Keratinocyte (primary cell): ENCODE results near the gene ARL6IP4.

ENCODE experiments used
- EZH2 ChIP-seq: IDR thresholded peaks from one replicate; pipeline ENCODE4 v1.6.1; 2012; ENCODE audit warnings: inconsistent platforms, mild to moderate bottlenecking, low read length, moderate library complexity
- TF ChIP-seq, protein P1 (sequence below), 3 experiments: IDR thresholded peaks in 1 of 3; conservative IDR thresholded peaks in 1 of 3; optimal IDR thresholded peaks in 1 of 3; 2 replicates in 2 of 3; 3 replicates in 1 of 3; pipeline versions ENCODE3 to v1.5.1; 2011; ENCODE audit warnings: low read length in 3 of 3, mild to moderate bottlenecking in 3 of 3, moderate library complexity in 2 of 3, control low read depth in 1 of 3, inconsistent platforms in 1 of 3; ENCODE audit not compliant: insufficient read depth in 2 of 3; ENCODE audit errors: extremely low read depth in 1 of 3

DNA sequence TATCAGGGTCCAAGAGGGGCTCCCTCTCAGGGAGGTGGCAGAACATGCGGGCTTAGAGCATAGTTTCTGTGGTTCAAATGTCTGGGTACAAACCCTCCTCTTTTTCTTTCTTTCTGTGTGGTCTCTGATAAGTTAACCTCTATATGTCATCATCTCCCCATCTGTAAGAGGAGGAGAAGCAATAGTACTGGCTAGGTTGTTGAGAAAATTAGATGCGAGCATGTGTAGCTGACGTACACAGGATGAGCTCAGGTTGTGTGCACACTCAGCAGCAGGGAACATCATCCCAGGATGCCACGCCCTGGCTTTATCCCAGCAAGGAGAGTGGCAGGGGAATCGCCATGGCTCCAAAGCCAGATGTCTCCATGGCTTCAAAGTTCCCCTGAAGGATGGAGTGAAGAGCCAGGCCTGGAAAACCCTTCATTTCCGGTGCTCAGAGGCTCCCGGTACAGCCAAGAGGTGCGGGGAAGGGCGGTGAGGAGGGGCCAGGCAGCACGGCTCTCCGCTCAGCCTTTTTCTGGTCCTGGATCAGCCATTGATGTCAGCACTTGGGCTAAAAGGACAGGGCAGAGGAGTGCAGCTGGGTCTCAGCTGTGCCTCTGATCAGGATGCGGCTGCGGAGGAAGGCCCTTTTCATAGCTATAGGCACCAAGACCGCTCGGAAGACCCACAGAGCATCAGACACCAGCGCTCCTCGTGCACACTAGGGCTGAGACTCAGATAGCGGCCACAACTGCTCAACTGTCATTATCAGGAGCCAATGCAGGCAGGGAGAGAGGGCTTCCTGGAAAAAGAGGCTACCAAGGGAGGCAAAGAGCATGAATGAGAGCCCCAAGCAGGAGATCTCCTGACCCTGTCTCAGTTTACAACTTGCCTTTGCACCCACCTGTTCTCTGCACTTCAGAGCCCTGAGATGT is 41.5 kb downstream of the ARL6IP4 start:
- TF ChIP-seq, protein P1, sequence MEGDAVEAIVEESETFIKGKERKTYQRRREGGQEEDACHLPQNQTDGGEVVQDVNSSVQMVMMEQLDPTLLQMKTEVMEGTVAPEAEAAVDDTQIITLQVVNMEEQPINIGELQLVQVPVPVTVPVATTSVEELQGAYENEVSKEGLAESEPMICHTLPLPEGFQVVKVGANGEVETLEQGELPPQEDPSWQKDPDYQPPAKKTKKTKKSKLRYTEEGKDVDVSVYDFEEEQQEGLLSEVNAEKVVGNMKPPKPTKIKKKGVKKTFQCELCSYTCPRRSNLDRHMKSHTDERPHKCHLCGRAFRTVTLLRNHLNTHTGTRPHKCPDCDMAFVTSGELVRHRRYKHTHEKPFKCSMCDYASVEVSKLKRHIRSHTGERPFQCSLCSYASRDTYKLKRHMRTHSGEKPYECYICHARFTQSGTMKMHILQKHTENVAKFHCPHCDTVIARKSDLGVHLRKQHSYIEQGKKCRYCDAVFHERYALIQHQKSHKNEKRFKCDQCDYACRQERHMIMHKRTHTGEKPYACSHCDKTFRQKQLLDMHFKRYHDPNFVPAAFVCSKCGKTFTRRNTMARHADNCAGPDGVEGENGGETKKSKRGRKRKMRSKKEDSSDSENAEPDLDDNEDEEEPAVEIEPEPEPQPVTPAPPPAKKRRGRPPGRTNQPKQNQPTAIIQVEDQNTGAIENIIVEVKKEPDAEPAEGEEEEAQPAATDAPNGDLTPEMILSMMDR (optimal IDR thresholded peaks at IDR 0.05 in 1 of 3, IDR thresholded peaks at IDR 0.05 in 1 of 3, conservative IDR thresholded peaks at IDR 0.05 in 1 of 3; ENCODE audit: extremely low read depth in 1 of 3, insufficient read depth in 2 of 3, low read length in 3 of 3) = no peak
- TF ChIP-seq EZH2 = no peak
